ENCODE data around the gene GRM7.

The GRM7 gene

GRCh38 chr3:7581831-7582230, 720.9 kb downstream of the GRM7 start:
- H3K27me3 ChIP-seq (ENCODE audit: control insufficient read depth, insufficient read depth, low read length), result no peaks in the 10 kb centered on the region
- no peaks in the 10 kb centered on the region for H3K4me1 ChIP-seq (ENCODE audit: control insufficient read depth, insufficient read depth, low read length)
- H3K9me3 ChIP-seq (replicated peaks; ENCODE audit: low read length), result no peaks in the 10 kb centered on the region
- no peak overlapping the region for H3K4me2 ChIP-seq (ENCODE audit: low read length)
- H3K36me3 ChIP-seq (ENCODE audit: insufficient read depth, low read length), result no peaks in the 10 kb centered on the region
- no peak overlapping the region for H3K9ac ChIP-seq (ENCODE audit: low read depth, low read length)
- no peak overlapping the region for H3K4me3 ChIP-seq (ENCODE audit: low read length)

- H3K27me3 ChIP-seq (ENCODE audit: control insufficient read depth, insufficient read depth, low read length), result no peaks in the 10 kb centered on the region
- H3K36me3 ChIP-seq (ENCODE audit: insufficient read depth, low read length), result no peaks in the 10 kb centered on the region
- H3K4me2 ChIP-seq (ENCODE audit: low read length), result no peak overlapping the region
- no peaks in the 10 kb centered on the region for H3K4me1 ChIP-seq (ENCODE audit: control insufficient read depth, insufficient read depth, low read length)
- H3K9ac ChIP-seq (ENCODE audit: low read depth, low read length), result no peak overlapping the region
- no peak overlapping the region for H3K4me3 ChIP-seq (ENCODE audit: low read length)
- no peaks in the 10 kb centered on the region for H3K9me3 ChIP-seq (replicated peaks; ENCODE audit: low read length)
Measured at GRCh38 chr3:7585052-7585451, 724.1 kb downstream of the GRM7 start.

GRCh38 chr3:7588236-7588635, 727.3 kb downstream of the GRM7 start:
- Histone ChIP-seq H3K4me2 (ENCODE audit: low read length) (no peak overlapping the region), H3K4me1 (ENCODE audit: control insufficient read depth, insufficient read depth, low read length) (no peaks in the 10 kb centered on the region), H3K9ac (ENCODE audit: low read depth, low read length) (no peak overlapping the region)

GRCh38 chr3:7589526-7589925, 728.6 kb downstream of the GRM7 start:
- Histone ChIP-seq H3K9ac (ENCODE audit: low read depth, low read length) (no peak overlapping the region), H3K4me2 (ENCODE audit: low read length) (no peak overlapping the region), H3K4me3 (ENCODE audit: low read length) (no peak overlapping the region), H3K36me3 (ENCODE audit: insufficient read depth, low read length) (no peaks in the 10 kb centered on the region), H3K9me3 (replicated peaks; ENCODE audit: low read length) (no peaks in the 10 kb centered on the region), H3K4me1 (ENCODE audit: control insufficient read depth, insufficient read depth, low read length) (no peaks in the 10 kb centered on the region), H3K27me3 (ENCODE audit: control insufficient read depth, insufficient read depth, low read length) (no peaks in the 10 kb centered on the region)

More at GRCh38 chr3:7588236-7588635, 727.3 kb downstream of the GRM7 start:
- Histone ChIP-seq H3K4me3 (ENCODE audit: low read length) (no peak overlapping the region), H3K36me3 (ENCODE audit: insufficient read depth, low read length) (no peaks in the 10 kb centered on the region), H3K27me3 (ENCODE audit: control insufficient read depth, insufficient read depth, low read length) (no peaks in the 10 kb centered on the region), H3K9me3 (replicated peaks; ENCODE audit: low read length) (no peaks in the 10 kb centered on the region)

- H3K4me3 ChIP-seq (ENCODE audit: low read length), result no peak overlapping the region
- H3K27me3 ChIP-seq (ENCODE audit: control insufficient read depth, insufficient read depth, low read length), result no peaks in the 10 kb centered on the region
- H3K4me2 ChIP-seq (ENCODE audit: low read length), result no peak overlapping the region
- H3K9ac ChIP-seq (ENCODE audit: low read depth, low read length), result no peak overlapping the region
- no peaks in the 10 kb centered on the region for H3K4me1 ChIP-seq (ENCODE audit: control insufficient read depth, insufficient read depth, low read length)
- H3K36me3 ChIP-seq (ENCODE audit: insufficient read depth, low read length), result no peaks in the 10 kb centered on the region
- H3K9me3 ChIP-seq (replicated peaks; ENCODE audit: low read length), result no peaks in the 10 kb centered on the region
Measured at GRCh38 chr3:7602297-7602696, 741.4 kb downstream of the GRM7 start.

GRCh38 chr3:7607083-7607482, 746.2 kb downstream of the GRM7 start:
- Histone ChIP-seq H3K4me2 (ENCODE audit: low read length) (no peak overlapping the region), H3K4me3 (ENCODE audit: low read length) (no peak overlapping the region), H3K27me3 (ENCODE audit: control insufficient read depth, insufficient read depth, low read length) (no peaks in the 10 kb centered on the region), H3K4me1 (ENCODE audit: control insufficient read depth, insufficient read depth, low read length) (no peaks in the 10 kb centered on the region), H3K9ac (ENCODE audit: low read depth, low read length) (no peak overlapping the region), H3K36me3 (ENCODE audit: insufficient read depth, low read length) (no peaks in the 10 kb centered on the region), H3K9me3 (replicated peaks; ENCODE audit: low read length) (no peaks in the 10 kb centered on the region)

GRCh38 chr3:7607676-7608075, 746.8 kb downstream of the GRM7 start:
- no peaks in the 10 kb centered on the region for H3K9me3 ChIP-seq (replicated peaks; ENCODE audit: low read length)

GRCh38 chr3:7610634-7611033, 749.7 kb downstream of the GRM7 start:
- H3K27me3 ChIP-seq (ENCODE audit: control insufficient read depth, insufficient read depth, low read length), result no peaks in the 10 kb centered on the region
- H3K36me3 ChIP-seq (ENCODE audit: insufficient read depth, low read length), result no peaks in the 10 kb centered on the region
- no peaks in the 10 kb centered on the region for H3K4me1 ChIP-seq (ENCODE audit: control insufficient read depth, insufficient read depth, low read length)
- H3K9me3 ChIP-seq (replicated peaks; ENCODE audit: low read length), result no peaks in the 10 kb centered on the region
- H3K4me3 ChIP-seq (ENCODE audit: low read length), result no peak overlapping the region
- H3K9ac ChIP-seq (ENCODE audit: low read depth, low read length), result no peak overlapping the region
- no peak overlapping the region for H3K4me2 ChIP-seq (ENCODE audit: low read length)

More at GRCh38 chr3:7607676-7608075, 746.8 kb downstream of the GRM7 start:
- no peaks in the 10 kb centered on the region for H3K27me3 ChIP-seq (ENCODE audit: control insufficient read depth, insufficient read depth, low read length)
- H3K9ac ChIP-seq (ENCODE audit: low read depth, low read length), result no peak overlapping the region
- H3K4me1 ChIP-seq (ENCODE audit: control insufficient read depth, insufficient read depth, low read length), result no peaks in the 10 kb centered on the region
- no peak overlapping the region for H3K4me2 ChIP-seq (ENCODE audit: low read length)
- H3K36me3 ChIP-seq (ENCODE audit: insufficient read depth, low read length), result no peaks in the 10 kb centered on the region
- no peak overlapping the region for H3K4me3 ChIP-seq (ENCODE audit: low read length)

- Histone ChIP-seq H3K4me1 (ENCODE audit: control insufficient read depth, insufficient read depth, low read length) (no peaks in the 10 kb centered on the region), H3K4me2 (ENCODE audit: low read length) (no peak overlapping the region), H3K9ac (ENCODE audit: low read depth, low read length) (no peak overlapping the region), H3K36me3 (ENCODE audit: insufficient read depth, low read length) (no peaks in the 10 kb centered on the region), H3K4me3 (ENCODE audit: low read length) (no peak overlapping the region), H3K9me3 (replicated peaks; ENCODE audit: low read length) (no peaks in the 10 kb centered on the region), H3K27me3 (ENCODE audit: control insufficient read depth, insufficient read depth, low read length) (no peaks in the 10 kb centered on the region)
Measured at GRCh38 chr3:7615043-7615442, 754.1 kb downstream of the GRM7 start.

GRCh38 chr3:7618606-7619005, 757.7 kb downstream of the GRM7 start:
- Histone ChIP-seq H3K27me3 (ENCODE audit: control insufficient read depth, insufficient read depth, low read length) (no peaks in the 10 kb centered on the region), H3K9me3 (replicated peaks; ENCODE audit: low read length) (no peaks in the 10 kb centered on the region), H3K36me3 (ENCODE audit: insufficient read depth, low read length) (no peaks in the 10 kb centered on the region), H3K4me3 (ENCODE audit: low read length) (no peak overlapping the region), H3K9ac (ENCODE audit: low read depth, low read length) (no peak overlapping the region), H3K4me2 (ENCODE audit: low read length) (no peak overlapping the region), H3K4me1 (ENCODE audit: control insufficient read depth, insufficient read depth, low read length) (no peaks in the 10 kb centered on the region)

GRCh38 chr3:7620401-7620800, 759.5 kb downstream of the GRM7 start:
- Histone ChIP-seq H3K4me3 (ENCODE audit: low read length) (no peak overlapping the region), H3K4me1 (ENCODE audit: control insufficient read depth, insufficient read depth, low read length) (no peaks in the 10 kb centered on the region), H3K9me3 (replicated peaks; ENCODE audit: low read length) (no peaks in the 10 kb centered on the region), H3K4me2 (ENCODE audit: low read length) (no peak overlapping the region), H3K27me3 (ENCODE audit: control insufficient read depth, insufficient read depth, low read length) (no peaks in the 10 kb centered on the region), H3K9ac (ENCODE audit: low read depth, low read length) (no peak overlapping the region), H3K36me3 (ENCODE audit: insufficient read depth, low read length) (no peaks in the 10 kb centered on the region)

- Histone ChIP-seq H3K4me2 (ENCODE audit: low read length) (no peak overlapping the region), H3K9me3 (replicated peaks; ENCODE audit: low read length) (no peaks in the 10 kb centered on the region), H3K4me3 (ENCODE audit: low read length) (no peak overlapping the region), H3K9ac (ENCODE audit: low read depth, low read length) (no peak overlapping the region), H3K4me1 (ENCODE audit: control insufficient read depth, insufficient read depth, low read length) (no peaks in the 10 kb centered on the region), H3K27me3 (ENCODE audit: control insufficient read depth, insufficient read depth, low read length) (no peaks in the 10 kb centered on the region), H3K36me3 (ENCODE audit: insufficient read depth, low read length) (no peaks in the 10 kb centered on the region)
Measured at GRCh38 chr3:7621046-7621630, 760.2 kb downstream of the GRM7 start.
